Stomach (tissue), 4 donors: Measurements from ENCODE around the gene PCDHGA1.

Experiments used
- EP300 ChIP-seq: sonication (generic); formaldehyde crosslinking; IDR thresholded peaks from one replicate; pipeline ENCODE4 v1.6.1; 2017; ENCODE audit warnings: antibody characterized with exemption
- POLR2A ChIP-seq, 4 donors: fragments of 450-650 bp; IDR thresholded peaks; one replicate each; pipeline ENCODE4 v1.6.1; 2016; ENCODE audit warnings: antibody characterized with exemption in 4 of 4, control low read depth in 2 of 4, mild to moderate bottlenecking in 1 of 4, moderate library complexity in 1 of 4
- POLR2AphosphoS5 ChIP-seq, 3 donors: sonication (generic); formaldehyde crosslinking; IDR thresholded peaks; one replicate each; pipeline ENCODE4 v1.6.1; 2016; ENCODE audit warnings: antibody characterized with exemption in 3 of 3
- TF ChIP-seq, protein P1 (sequence below), 7 experiments: fragments of 450-650 bp in 4 of 7; fragments of 200-600 bp in 3 of 7; sonication (generic) in 3 of 7; IDR thresholded peaks; one replicate each; pipeline ENCODE4 v1.5.1; 2016 to 2019; ENCODE audit warnings: antibody characterized with exemption in 7 of 7, control low read depth in 2 of 7, mild to moderate bottlenecking in 1 of 7

DNA sequence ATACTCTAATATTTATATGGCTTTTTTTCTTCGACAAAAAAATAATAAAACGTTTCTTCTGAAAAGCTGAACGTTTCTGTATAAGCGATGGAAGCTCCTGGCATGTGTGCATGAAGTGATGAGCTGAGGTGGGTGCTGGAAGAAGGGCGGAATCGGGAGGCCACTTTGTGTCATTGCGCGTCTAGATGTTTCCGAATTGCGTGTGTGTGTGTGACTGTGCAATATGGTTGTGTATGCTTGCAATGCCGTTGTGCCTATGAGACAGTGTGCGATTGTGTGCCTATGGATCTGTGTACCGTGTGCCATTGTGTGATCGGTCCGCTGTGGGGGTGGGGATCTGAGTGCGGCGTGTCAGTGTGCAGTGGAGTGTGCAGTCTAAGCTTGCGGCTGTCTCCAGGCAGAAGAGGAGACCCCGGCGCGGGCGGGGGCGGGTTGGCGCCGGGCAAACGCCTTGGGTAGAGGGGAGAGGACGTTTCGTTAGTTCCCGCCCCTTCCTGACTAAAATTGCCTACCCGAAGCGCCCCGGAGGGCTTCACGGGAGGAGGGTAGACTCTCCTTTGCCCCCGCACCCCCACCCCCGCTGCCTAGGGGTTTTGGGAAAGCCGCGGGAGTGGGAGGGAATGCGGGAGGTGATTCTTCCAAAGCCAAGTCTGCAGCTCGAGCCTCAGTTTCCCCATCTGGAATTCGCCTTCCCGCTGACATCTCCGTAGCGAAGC, 182.8 kb downstream of the PCDHGA1 start:
- TF ChIP-seq, protein P1, sequence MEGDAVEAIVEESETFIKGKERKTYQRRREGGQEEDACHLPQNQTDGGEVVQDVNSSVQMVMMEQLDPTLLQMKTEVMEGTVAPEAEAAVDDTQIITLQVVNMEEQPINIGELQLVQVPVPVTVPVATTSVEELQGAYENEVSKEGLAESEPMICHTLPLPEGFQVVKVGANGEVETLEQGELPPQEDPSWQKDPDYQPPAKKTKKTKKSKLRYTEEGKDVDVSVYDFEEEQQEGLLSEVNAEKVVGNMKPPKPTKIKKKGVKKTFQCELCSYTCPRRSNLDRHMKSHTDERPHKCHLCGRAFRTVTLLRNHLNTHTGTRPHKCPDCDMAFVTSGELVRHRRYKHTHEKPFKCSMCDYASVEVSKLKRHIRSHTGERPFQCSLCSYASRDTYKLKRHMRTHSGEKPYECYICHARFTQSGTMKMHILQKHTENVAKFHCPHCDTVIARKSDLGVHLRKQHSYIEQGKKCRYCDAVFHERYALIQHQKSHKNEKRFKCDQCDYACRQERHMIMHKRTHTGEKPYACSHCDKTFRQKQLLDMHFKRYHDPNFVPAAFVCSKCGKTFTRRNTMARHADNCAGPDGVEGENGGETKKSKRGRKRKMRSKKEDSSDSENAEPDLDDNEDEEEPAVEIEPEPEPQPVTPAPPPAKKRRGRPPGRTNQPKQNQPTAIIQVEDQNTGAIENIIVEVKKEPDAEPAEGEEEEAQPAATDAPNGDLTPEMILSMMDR (IDR thresholded peaks at IDR 0.05) = no peak
- TF ChIP-seq POLR2A (IDR thresholded peaks at IDR 0.05) (no peak), EP300 (no peak), POLR2AphosphoS5 (IDR thresholded peaks at IDR 0.05) (peak in 1 of 3 donors; percentile 13)
